ENCODE measurements around the gene IL4I1. TPM values are rescaled to one million over a fixed set of nuclear protein-coding genes. Genes with fewer than 3 reads are reported as not detected.

The IL4I1 gene
- total RNA-seq, 1 donor from 2014 or later = 1.9 TPM

- DNase-seq (ENCODE audit: low spot score) = no peak
Observed at GRCh38 chr19:49924004-49924880, 27.6 kb upstream of the IL4I1 start.

- DNase-seq (ENCODE audit: low spot score) = no peak
Observed at GRCh38 chr19:49923055-49924003, 26.6 kb upstream of the IL4I1 start.

GRCh38 chr19:49921871-49922795, 25.4 kb upstream of the IL4I1 start:
- no peak for DNase-seq (ENCODE audit: low spot score)

- no peak for DNase-seq (ENCODE audit: low spot score)
Observed at GRCh38 chr19:49920624-49921363, 24.1 kb upstream of the IL4I1 start.

- no peak for DNase-seq (ENCODE audit: low spot score)
Observed at GRCh38 chr19:49918089-49918488, 21.4 kb upstream of the IL4I1 start.

GRCh38 chr19:49916839-49917733, 20.4 kb upstream of the IL4I1 start:
- no peak for DNase-seq (ENCODE audit: low spot score)

- DNase-seq (ENCODE audit: low spot score) = no peak
Observed at GRCh38 chr19:49915271-49915670, 18.6 kb upstream of the IL4I1 start.

- no peak for DNase-seq (ENCODE audit: low spot score)
Observed at GRCh38 chr19:49913720-49914119, 17.0 kb upstream of the IL4I1 start.

GRCh38 chr19:49912965-49913685, 16.4 kb upstream of the IL4I1 start:
- no peak for DNase-seq (ENCODE audit: low spot score)

- no peak for DNase-seq (ENCODE audit: low spot score)
Observed at GRCh38 chr19:49911381-49912145, 14.9 kb upstream of the IL4I1 start.

GRCh38 chr19:49910179-49910578, 13.5 kb upstream of the IL4I1 start:
- DNase-seq (ENCODE audit: low spot score) = no peak

- no peak for DNase-seq (ENCODE audit: low spot score)
Observed at GRCh38 chr19:49908480-49909420, 12.1 kb upstream of the IL4I1 start.

GRCh38 chr19:49907745-49908446, 11.2 kb upstream of the IL4I1 start:
- no peak for DNase-seq (ENCODE audit: low spot score)

GRCh38 chr19:49906879-49907564, 10.3 kb upstream of the IL4I1 start:
- DNase-seq (ENCODE audit: low spot score) = no peak

- DNase-seq (ENCODE audit: low spot score) = no peak
Observed at GRCh38 chr19:49904136-49904535, 7.4 kb upstream of the IL4I1 start.
